ENCODE data around the gene OSBPL5. TPM values are rescaled to one million over a fixed set of nuclear protein-coding genes. Genes with fewer than 3 reads are reported as not detected.
A peak's percentile ranks its signal among the peaks of the same experiment; 100 is the strongest.

The OSBPL5 gene
- total RNA-seq (2014; rRNA removed; shearing (Covaris generic)) = 4.1 and 6.5 TPM in 2 replicates

DNA sequence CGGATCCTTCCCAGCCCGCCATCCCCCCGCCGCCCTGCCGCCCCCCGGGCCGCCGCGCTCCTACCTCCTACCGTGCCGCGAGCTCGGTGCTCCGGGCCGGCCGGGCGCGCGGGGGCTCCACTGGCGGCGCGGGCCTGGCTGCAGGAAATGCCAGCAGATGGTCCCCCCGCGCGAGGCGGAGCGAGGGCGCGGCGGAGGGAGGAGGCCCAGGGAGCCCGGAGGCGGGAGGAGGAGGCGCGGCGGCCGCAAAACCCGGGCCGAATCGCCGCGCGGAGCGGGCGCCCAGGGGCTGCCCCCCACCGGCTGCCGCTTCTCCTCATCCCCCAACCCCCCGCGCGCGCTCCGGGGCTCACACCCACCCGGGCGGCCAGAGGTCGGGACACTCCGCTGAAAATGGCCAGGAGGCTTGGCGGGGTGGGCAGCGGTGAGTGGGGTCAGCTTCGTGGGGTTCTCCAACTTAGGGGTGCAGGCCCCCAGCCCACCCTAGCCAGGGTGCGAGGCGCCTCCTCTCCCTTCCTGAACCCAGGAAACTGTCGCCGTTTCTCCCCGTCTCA is at the start of gene OSBPL5:
OSBPL5 (minus strand) TSS at position 159 of the 554 bp plus-strand sequence. CDS start 36,162 bp downstream, outside the sequence.
- DNase-seq (ENCODE audit: low read depth) = peak; percentile 77

DNA sequence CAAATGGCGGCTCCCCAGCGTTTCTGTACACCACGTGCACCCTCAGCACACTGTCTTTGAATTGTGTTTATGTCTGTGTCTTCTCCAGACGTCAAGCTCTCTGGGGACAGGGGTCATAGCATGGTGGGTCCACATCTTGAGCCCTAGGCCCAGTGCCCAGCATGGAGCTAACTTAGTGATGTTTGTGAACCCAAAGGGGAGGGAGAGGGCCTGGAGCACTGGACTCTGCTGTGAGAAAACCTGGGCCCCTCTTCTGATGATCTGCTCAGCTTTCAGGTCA is 49.2 kb upstream of the OSBPL5 start:
- DNase-seq (ENCODE audit: low read depth) = no peak

GRCh38 chr11:3213659-3214419 is 48.7 kb upstream of the OSBPL5 start:
- DNase-seq (ENCODE audit: low read depth) = no peak

GRCh38 chr11:3208272-3208671 is 43.2 kb upstream of the OSBPL5 start:
- DNase-seq (ENCODE audit: low read depth) = no peak

GRCh38 chr11:3207526-3208189 is 42.5 kb upstream of the OSBPL5 start:
- DNase-seq (ENCODE audit: low read depth) = no peak

DNA sequence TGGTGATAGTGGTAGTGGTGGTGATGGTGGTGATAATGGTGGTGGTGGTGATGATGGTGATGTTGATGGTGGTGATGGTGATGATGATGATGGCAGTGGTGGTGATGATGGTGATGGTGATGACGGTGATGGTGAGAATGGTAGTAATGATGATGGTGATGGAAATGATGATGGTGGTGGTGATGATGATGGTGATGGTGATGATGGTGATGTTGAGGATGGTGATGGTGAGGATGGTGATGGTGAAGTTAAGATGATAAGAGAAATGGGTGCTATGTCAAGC is 41.8 kb upstream of the OSBPL5 start:
- no peak for DNase-seq (ENCODE audit: low read depth)

- DNase-seq (ENCODE audit: low read depth) = no peak
Observed at GRCh38 chr11:3206156-3206921, 41.2 kb upstream of the OSBPL5 start.

GRCh38 chr11:3205261-3206155 is 40.4 kb upstream of the OSBPL5 start:
- DNase-seq (ENCODE audit: low read depth) = no peak

- no peak for DNase-seq (ENCODE audit: low read depth)
Observed at GRCh38 chr11:3204141-3205015, 39.3 kb upstream of the OSBPL5 start.

DNA sequence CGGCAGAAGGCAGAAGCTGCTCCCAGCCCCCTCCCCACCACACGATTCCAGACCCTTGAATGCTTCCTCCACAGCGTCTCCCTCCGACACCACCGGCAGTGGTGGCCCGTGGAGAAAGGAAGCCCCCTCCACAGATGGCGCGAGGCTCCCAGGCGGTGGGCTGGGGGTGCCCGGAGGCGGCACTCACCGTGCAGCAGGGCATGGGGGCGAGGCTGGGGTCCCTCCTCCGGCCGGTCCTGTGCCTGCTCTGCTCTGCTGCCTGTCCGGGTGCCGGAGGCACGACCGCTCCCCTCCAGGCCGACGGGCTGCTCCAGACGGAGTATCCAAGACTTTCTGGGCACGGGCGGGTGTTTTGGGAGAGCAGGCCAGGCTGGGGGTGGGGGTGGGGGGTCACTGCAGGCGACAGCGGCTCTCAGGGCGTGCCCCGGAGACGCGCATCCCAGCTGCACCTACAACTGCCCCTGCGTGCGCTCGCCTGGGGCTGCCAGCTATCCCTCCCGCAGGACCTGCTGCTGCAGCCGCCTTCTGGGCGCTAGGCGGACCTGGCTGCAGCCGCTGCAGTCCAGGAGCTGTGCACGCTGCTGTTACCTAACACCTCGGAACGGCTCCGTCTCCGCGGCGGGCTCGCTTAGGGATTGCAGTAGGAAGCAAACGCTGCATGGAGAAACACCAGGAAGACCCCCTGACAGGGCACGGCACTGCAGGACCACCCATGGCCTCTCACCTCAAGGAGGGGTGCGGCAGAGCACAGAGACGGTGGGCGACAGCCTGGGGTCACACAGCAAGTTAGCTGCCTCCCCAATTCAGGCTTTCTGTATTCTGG is 38.3 kb upstream of the OSBPL5 start:
- DNase-seq (ENCODE audit: low read depth) = no peak

DNA sequence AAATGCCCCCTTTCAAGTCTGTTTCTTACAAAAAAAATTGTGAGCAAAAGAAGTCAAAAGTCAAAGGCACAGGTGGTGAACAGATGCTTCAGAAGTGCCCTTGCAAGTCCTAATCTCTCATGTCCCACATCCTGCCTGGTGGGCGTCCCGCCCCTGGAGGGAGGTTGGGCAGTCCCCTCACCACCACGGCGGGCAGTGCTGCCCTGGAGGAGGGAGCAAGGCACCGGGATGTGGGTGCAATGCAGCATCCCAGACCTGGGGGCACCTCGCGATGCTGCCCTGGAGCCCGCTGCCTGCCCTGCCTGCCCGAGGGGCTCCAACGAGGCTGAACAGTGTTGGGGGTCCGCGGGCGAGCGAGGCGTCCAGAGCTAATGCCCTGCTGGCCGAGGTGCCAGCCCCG is 37.6 kb upstream of the OSBPL5 start:
- DNase-seq (ENCODE audit: low read depth) = no peak

- no peak for DNase-seq (ENCODE audit: low read depth)
Observed at GRCh38 chr11:3202305-3202704, 37.2 kb upstream of the OSBPL5 start.

DNA sequence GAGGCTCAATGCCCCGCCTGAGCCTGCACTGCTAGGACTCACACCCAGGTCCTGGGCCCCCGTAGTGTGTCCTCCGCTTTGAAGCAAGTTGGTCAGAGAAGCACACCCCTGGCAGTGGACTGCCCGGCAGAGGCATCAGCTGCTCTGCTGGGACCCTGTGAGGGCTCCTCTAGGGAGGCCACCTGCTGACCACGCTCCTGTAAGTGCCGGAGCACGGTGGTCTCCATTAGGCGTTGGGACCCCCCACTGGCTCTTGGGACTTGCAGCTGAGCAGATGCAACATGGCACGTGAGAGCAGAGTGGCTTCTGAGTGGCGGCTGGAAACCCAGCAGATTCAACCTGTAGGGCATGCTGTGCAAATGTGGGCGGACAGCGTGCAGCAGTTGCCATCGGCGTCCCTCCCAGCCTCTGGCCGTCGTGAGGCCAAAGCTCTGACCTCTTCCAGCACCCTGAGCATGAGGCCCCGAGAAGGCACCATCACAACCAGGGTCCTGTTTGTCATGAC is 36.6 kb upstream of the OSBPL5 start:
- DNase-seq (ENCODE audit: low read depth) = no peak

DNA sequence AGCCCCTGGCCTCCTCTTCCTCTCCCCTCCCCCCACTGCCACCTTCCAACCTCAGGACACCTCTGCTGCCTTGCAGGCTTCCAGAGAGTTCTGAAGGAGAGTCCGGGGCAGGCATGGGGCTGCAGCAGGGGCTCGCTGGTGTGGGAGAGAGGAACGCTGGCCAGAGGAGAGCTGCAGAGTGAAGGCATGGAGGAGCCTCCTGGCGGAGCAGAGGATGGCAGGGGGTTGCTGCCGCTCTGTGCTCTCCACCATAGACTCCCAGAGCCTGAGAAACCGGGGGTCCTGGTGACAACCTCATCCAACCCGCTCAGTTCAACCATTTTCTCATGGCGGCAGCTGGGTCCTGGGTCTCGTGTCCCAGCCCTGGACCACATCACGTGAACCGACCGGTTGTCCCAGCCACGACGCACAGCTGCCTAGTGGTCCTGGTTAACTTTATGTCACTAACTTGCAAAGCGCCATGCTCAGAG is 36.0 kb upstream of the OSBPL5 start:
- DNase-seq (ENCODE audit: low read depth) = no peak

GRCh38 chr11:3200388-3201111 is 35.4 kb upstream of the OSBPL5 start:
- no peak for DNase-seq (ENCODE audit: low read depth)

- DNase-seq (ENCODE audit: low read depth) = no peak
Observed at GRCh38 chr11:3199537-3200295, 34.6 kb upstream of the OSBPL5 start.

DNA sequence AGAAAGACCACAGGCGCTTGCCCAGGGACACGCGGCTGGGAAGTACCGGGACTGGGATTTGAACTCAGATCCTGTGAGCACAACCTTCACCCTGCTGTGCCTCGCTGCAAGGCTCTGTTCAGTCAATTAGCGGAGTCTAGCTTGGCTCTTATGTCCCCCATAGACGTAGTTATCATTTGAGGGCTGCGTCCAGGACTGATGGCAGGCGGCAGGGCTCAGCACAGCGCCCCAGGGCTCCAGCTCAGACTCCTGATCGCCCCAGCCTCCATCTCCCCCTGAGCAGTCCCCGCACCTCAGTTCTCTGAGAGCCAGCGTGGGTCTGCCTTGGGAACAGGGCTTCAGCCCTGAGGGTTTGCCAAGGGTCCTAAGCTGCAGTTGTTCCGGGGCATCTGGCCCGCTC is 33.7 kb upstream of the OSBPL5 start:
- DNase-seq (ENCODE audit: low read depth) = no peak

Measured in Daoy (cell line).